CD1c-positive myeloid dendritic cell (primary cell): ENCODE data around the gene ABHD11.

Experiments used
- DNase-seq: peaks from one replicate; pipeline ENCODE4 v3.0.0-alpha.2; 2016; ENCODE audit errors: extremely low spot score

The ABHD11 gene

GRCh38 chr7:73701357-73701995 is 37.1 kb downstream of the ABHD11 start:
- peak; percentile 48 for DNase-seq

GRCh38 chr7:73700581-73701134 is 37.9 kb downstream of the ABHD11 start:
- no peak for DNase-seq

GRCh38 chr7:73700069-73700423 is 38.6 kb downstream of the ABHD11 start:
- no peak for DNase-seq

GRCh38 chr7:73699370-73700068 is 39.1 kb downstream of the ABHD11 start:
- no peak for DNase-seq

GRCh38 chr7:73698410-73698809 is 40.2 kb downstream of the ABHD11 start:
- no peak for DNase-seq

- DNase-seq = no peak
Observed at GRCh38 chr7:73696372-73696771, 42.2 kb downstream of the ABHD11 start.

- DNase-seq = no peak
Observed at GRCh38 chr7:73690646-73691045, 48.0 kb downstream of the ABHD11 start.

GRCh38 chr7:73688288-73688687 is 50.3 kb downstream of the ABHD11 start:
- DNase-seq = no peak
